ENCODE measurements around the gene RAI1.
A peak's percentile ranks its signal among the peaks of the same experiment; 100 is the strongest.

Gene RAI1

GRCh38 chr17:17750881-17751280 lies 69.6 kb downstream of the RAI1 start:
- DNase-seq, result no peak

GRCh38 chr17:17751489-17752088 lies 70.3 kb downstream of the RAI1 start:
- DNase-seq, result no peak

GRCh38 chr17:17752089-17752820 lies 71.0 kb downstream of the RAI1 start:
- peak; percentile 83 for DNase-seq

GRCh38 chr17:17752821-17753321 lies 71.6 kb downstream of the RAI1 start:
- peak; percentile 39 for DNase-seq

- no peak for DNase-seq
Measured at GRCh38 chr17:17754719-17755686, 73.7 kb downstream of the RAI1 start.

GRCh38 chr17:17755715-17756114 lies 74.5 kb downstream of the RAI1 start:
- no peak for DNase-seq

- no peak for DNase-seq
Measured at GRCh38 chr17:17757391-17757791, 76.1 kb downstream of the RAI1 start.

GRCh38 chr17:17757956-17758845 lies 76.9 kb downstream of the RAI1 start:
- DNase-seq, result no peak

GRCh38 chr17:17758941-17759563 lies 77.8 kb downstream of the RAI1 start:
- no peak for DNase-seq

- DNase-seq, result no peak
Measured at GRCh38 chr17:17760350-17760749, 79.1 kb downstream of the RAI1 start.

- DNase-seq, result no peak
Measured at GRCh38 chr17:17760872-17761550, 79.8 kb downstream of the RAI1 start.

- no peak for DNase-seq
Measured at GRCh38 chr17:17761894-17762743, 80.9 kb downstream of the RAI1 start.

GRCh38 chr17:17762744-17763105 lies 81.5 kb downstream of the RAI1 start:
- no peak for DNase-seq

GRCh38 chr17:17763136-17763535 lies 81.9 kb downstream of the RAI1 start:
- DNase-seq, result no peak

- DNase-seq, result no peak
Measured at GRCh38 chr17:17763734-17764133, 82.5 kb downstream of the RAI1 start.

GRCh38 chr17:17765359-17766076 lies 84.3 kb downstream of the RAI1 start:
- DNase-seq, result no peak

- no peak for DNase-seq
Measured at GRCh38 chr17:17766077-17766743, 85.0 kb downstream of the RAI1 start.

- DNase-seq, result no peak
Measured at GRCh38 chr17:17766744-17767120, 85.5 kb downstream of the RAI1 start.

Measured in right kidney (tissue), 1 donor.